Testis (tissue), 3 donors: Measurements from ENCODE around the gene SMYD3. TPM values are rescaled to one million over a fixed set of nuclear protein-coding genes. Genes with fewer than 3 reads are reported as not detected.
"Not testable (repeated sequence)": the region's sequence is repeated elsewhere in the genome, so short reads cannot be mapped to it uniquely, and the experiment has no call there.

Experiments used
- DNase-seq: peaks from one replicate; pipeline ENCODE4 v3.0.0-alpha.2; 2019
- H3K27ac ChIP-seq, 2 donors: fragments of 200-600 bp; sonication (generic); one replicate each; pipeline ENCODE4 v1.5.1; 2019
- H3K27me3 ChIP-seq: fragments of 200-600 bp; sonication (generic); one replicate; pipeline ENCODE4 v1.5.1; 2019
- H3K36me3 ChIP-seq: fragments of 200-600 bp; sonication (generic); one replicate; pipeline ENCODE4 v1.5.1; 2017; ENCODE audit warnings: low read depth; ENCODE audit errors: missing control alignments
- H3K4me1 ChIP-seq: fragments of 200-600 bp; sonication (generic); one replicate; pipeline ENCODE4 v1.5.1; 2019
- H3K4me3 ChIP-seq, 2 donors: fragments of 200-600 bp; sonication (generic); one replicate each; pipeline ENCODE4 v1.5.1; 2017 to 2019
- H3K9me3 ChIP-seq: fragments of 200-600 bp; sonication (generic); one replicate; pipeline ENCODE4 v1.5.1; 2017
- CTCF ChIP-seq, 3 experiments: fragments of 450-650 bp in 2 of 3; fragments of 200-600 bp in 1 of 3; sonication (generic) in 1 of 3; IDR thresholded peaks; one replicate each; pipeline ENCODE4 v1.5.1; 2016 to 2019; ENCODE audit warnings: antibody characterized with exemption in 3 of 3, mild to moderate bottlenecking in 2 of 3, moderate library complexity in 1 of 3
- POLR2A ChIP-seq: fragments of 450-650 bp; IDR thresholded peaks from one replicate; pipeline ENCODE4 v1.6.1; 2017; ENCODE audit warnings: antibody characterized with exemption, mild to moderate bottlenecking, moderate library complexity
- WGBS, 2 donors: methylation state at CpG; one replicate each; pipeline ENCODE4 v1.1.5; 2018; 5-methylcytosine and 5-hydroxymethylcytosine counted together
- intact Hi-C: fragments of 100-400 bp; cut with DNase I; formaldehyde crosslinking; loops from one replicate; pipeline ENCODE4 v1.15.1; 2023; ENCODE audit warnings: low total_unique reads
- polyA plus RNA-seq: library from polyadenylated mRNA; stranded (reverse); fragments of 350-450 nt; fragmentation: Illumina TruSeq; extraction: RNeasy Lipid Tissue Mini Kit (QIAGEN cat#74804); gene quantifications from one replicate; pipeline ENCODE4 v1.2.3, GENCODE V29; 2014; ENCODE audit warnings: low read depth, low replicate concordance; ENCODE audit not compliant: insufficient read depth
- total RNA-seq, 2 donors: library from RNA; depleted of rRNA; stranded (reverse); fragments of >200 nt; gene quantifications; one replicate each; pipeline ENCODE4 v1.2.3, GENCODE V29; 2016

SMYD3 gene
- total and polyA plus RNA-seq, 3 donors from 2014 or later, result 23.0 to 38.8 (median 38.7) TPM

- intact Hi-C loops, result no loop called here
- H3K27ac ChIP-seq, result no peak overlapping the region
- H3K27me3 ChIP-seq, result no peaks in the 10 kb centered on the region
- 98 to 100% methylated on average over 4 of the region's 4 CpGs for WGBS, 2 donors
- no peaks in the 10 kb centered on the region for H3K36me3 ChIP-seq
- peaks cover 5% of the 10 kb centered on the region for H3K4me1 ChIP-seq
- TF ChIP-seq POLR2A, result no peak
- no peak for TF ChIP-seq CTCF (IDR thresholded peaks at IDR 0.05)
- no peak for DNase-seq
- H3K4me3 ChIP-seq, result no peak overlapping the region
- H3K9me3 ChIP-seq, result no peaks in the 10 kb centered on the region
Measured at GRCh38 chr1:246329900-246330299, 177.2 kb downstream of the SMYD3 start.

- H3K4me1 ChIP-seq, intact Hi-C loops: not testable (repeated sequence)
- 92 to 100% methylated on average over 1 of the region's 1 CpG for WGBS, 2 donors
Measured at GRCh38 chr1:246329292-246329691, 177.8 kb downstream of the SMYD3 start.

GRCh38 chr1:246324711-246325110, 182.4 kb downstream of the SMYD3 start:
- TF ChIP-seq CTCF (IDR thresholded peaks at IDR 0.05) (no peak), POLR2A (no peak)
- Histone ChIP-seq H3K9me3 (no peaks in the 10 kb centered on the region), H3K36me3 (no peaks in the 10 kb centered on the region), H3K4me1 (no peaks in the 10 kb centered on the region), H3K27ac (no peak overlapping the region), H3K4me3 (no peak overlapping the region), H3K27me3 (no peaks in the 10 kb centered on the region)
- intact Hi-C loops, result no loop called here
- 58 to 81% methylated on average over 4 to 10 of the region's 12 CpGs for WGBS, 2 donors
- no peak for DNase-seq

More at GRCh38 chr1:246329292-246329691, 177.8 kb downstream of the SMYD3 start:
- H3K9me3 ChIP-seq, H3K4me3 ChIP-seq, H3K27ac ChIP-seq, H3K27me3 ChIP-seq, DNase-seq, H3K36me3 ChIP-seq: not testable (repeated sequence)

- H3K4me1 ChIP-seq, H3K27ac ChIP-seq, H3K27me3 ChIP-seq, H3K9me3 ChIP-seq, H3K36me3 ChIP-seq, DNase-seq, H3K4me3 ChIP-seq, intact Hi-C loops: not testable (repeated sequence)
- WGBS, 2 donors, result 65 to 70% methylated on average over 17 of the region's 17 CpGs
Measured at GRCh38 chr1:246324033-246324432, 183.0 kb downstream of the SMYD3 start.

GRCh38 chr1:246320286-246320685, 186.8 kb downstream of the SMYD3 start:
- Histone ChIP-seq H3K9me3 (no peaks in the 10 kb centered on the region), H3K4me1 (no peaks in the 10 kb centered on the region), H3K27me3 (no peaks in the 10 kb centered on the region), H3K36me3 (no peaks in the 10 kb centered on the region), H3K27ac (no peak overlapping the region), H3K4me3 (no peak overlapping the region)
- TF ChIP-seq POLR2A (no peak), CTCF (IDR thresholded peaks at IDR 0.05) (no peak)
- intact Hi-C loops, result no loop called here
- WGBS, 2 donors, result 75 to 76% methylated on average over 4 of the region's 4 CpGs
- no peak for DNase-seq

- 85 to 86% methylated on average over 5 of the region's 5 CpGs for WGBS, 2 donors
- TF ChIP-seq POLR2A, result no peak
- TF ChIP-seq CTCF (IDR thresholded peaks at IDR 0.05), result no peak
- Histone ChIP-seq H3K4me1 (no peaks in the 10 kb centered on the region), H3K27ac (no peak overlapping the region), H3K9me3 (no peaks in the 10 kb centered on the region), H3K27me3 (no peaks in the 10 kb centered on the region), H3K4me3 (no peak overlapping the region), H3K36me3 (no peaks in the 10 kb centered on the region)
- DNase-seq, result no peak
- intact Hi-C loops, result no loop called here
Measured at GRCh38 chr1:246319083-246319714, 187.9 kb downstream of the SMYD3 start.
